GM23248 (cell line): ENCODE results near the gene RAMP3. TPM values are rescaled to one million over a fixed set of nuclear protein-coding genes. Genes with fewer than 3 reads are reported as not detected.

Experiments used
- DNase-seq: peaks from one replicate; pipeline ENCODE4 v3.0.0-alpha.2; 2015
- H2AFZ ChIP-seq: fragments of 200-600 bp; sonication (generic); 2 replicates; pipeline ENCODE4 v1.6.1; 2016; ENCODE audit warnings: antibody characterized with exemption
- H3F3A ChIP-seq: fragments of 200-600 bp; sonication (generic); 2 replicates; pipeline ENCODE4 v1.6.1; 2016; ENCODE audit warnings: mild to moderate bottlenecking, antibody characterized with exemption, mixed run types; ENCODE audit not compliant: insufficient read depth
- H3K27ac ChIP-seq: fragments of 200-600 bp; sonication (generic); 2 replicates; pipeline ENCODE4 v1.5.1; 2016; ENCODE audit warnings: mild to moderate bottlenecking
- H3K27me3 ChIP-seq: fragments of 200-600 bp; sonication (generic); replicated peaks from 2 replicates; pipeline ENCODE4 v1.6.1; 2016; ENCODE audit warnings: mild to moderate bottlenecking; ENCODE audit not compliant: insufficient read depth
- H3K36me3 ChIP-seq: fragments of 200-600 bp; sonication (generic); 2 replicates; pipeline ENCODE4 v1.6.1; 2016; ENCODE audit warnings: low read depth, mild to moderate bottlenecking
- H3K4me1 ChIP-seq: fragments of 200-600 bp; sonication (generic); 2 replicates; pipeline ENCODE4 v1.6.1; 2016; ENCODE audit warnings: mild to moderate bottlenecking; ENCODE audit not compliant: insufficient read depth
- H3K4me2 ChIP-seq: fragments of 200-600 bp; sonication (generic); one replicate; pipeline ENCODE4 v1.6.1; 2016; ENCODE audit warnings: mild to moderate bottlenecking; ENCODE audit not compliant: unreplicated experiment
- H3K4me3 ChIP-seq: fragments of 200-600 bp; sonication (generic); 2 replicates; pipeline ENCODE4 v1.5.1; 2016; ENCODE audit warnings: mild to moderate bottlenecking
- H3K79me2 ChIP-seq: fragments of 200-600 bp; sonication (generic); 2 replicates; pipeline ENCODE4 v1.6.1; 2016; ENCODE audit warnings: mild to moderate bottlenecking; ENCODE audit not compliant: insufficient read depth
- H3K9ac ChIP-seq: fragments of 200-600 bp; sonication (generic); 2 replicates; pipeline ENCODE4 v1.6.1; 2016; ENCODE audit warnings: mild to moderate bottlenecking
- H3K9me2 ChIP-seq: fragments of 200-600 bp; sonication (generic); 2 replicates; pipeline ENCODE4 v1.6.1; 2016; ENCODE audit warnings: mixed run types, mild to moderate bottlenecking, moderate library complexity; ENCODE audit not compliant: insufficient read depth
- H3K9me3 ChIP-seq: fragments of 200-600 bp; sonication (generic); one replicate; pipeline ENCODE4 v1.6.1; 2017; ENCODE audit warnings: low read depth
- H4K20me1 ChIP-seq: fragments of 200-600 bp; sonication (generic); 2 replicates; pipeline ENCODE4 v1.6.0; 2016; ENCODE audit not compliant: insufficient read depth
- EZH2 ChIP-seq: fragments of 200-600 bp; sonication (generic); IDR thresholded peaks from 2 replicates; pipeline ENCODE4 v1.6.1; 2018; ENCODE audit warnings: antibody characterized with exemption, mild to moderate bottlenecking; ENCODE audit not compliant: insufficient read depth, poor library complexity, severe bottlenecking
- EZH2phosphoT487 ChIP-seq: fragments of 200-600 bp; sonication (generic); IDR thresholded peaks from 2 replicates; pipeline ENCODE4 v1.6.1; 2018; ENCODE audit warnings: antibody characterized with exemption, moderate library complexity, mild to moderate bottlenecking, low read depth; ENCODE audit not compliant: insufficient read depth
- WGBS, 2 experiments: methylation state at CpG; one replicate each; pipeline ENCODE4 v1.1.6; 2015 to 2017; ENCODE audit warnings: low lambda C conversion rate in 2 of 2, low coverage in 1 of 2; ENCODE audit errors: missing lambda C conversion rate in 2 of 2; 5-methylcytosine and 5-hydroxymethylcytosine counted together
- in situ Hi-C: fragments of 300-500 bp; cut with MboI; formaldehyde crosslinking; loops from 2 replicates; pipeline ENCODE4 v1.15.0; 2020
- polyA plus RNA-seq: library from polyadenylated mRNA; unstranded; fragments of >200 nt; fragmentation: Nextera tagmentation; extraction: Ambion mirVana; gene quantifications from 2 replicates; pipeline ENCODE4 v1.2.1, GENCODE V29; 2016
- total RNA-seq: library from RNA; depleted of rRNA; stranded (reverse); fragments of >200 nt; shearing (Covaris generic); gene quantifications from 2 replicates; pipeline ENCODE4 v1.2.3, GENCODE V29; 2014

Gene RAMP3
- total and polyA plus RNA-seq, 2 experiments from 2014 or later: not detected

- Histone ChIP-seq H3K4me3 (no peak overlapping the region), H3K4me1 (no peaks in the 10 kb centered on the region), H3K27ac (no peak overlapping the region), H3K79me2 (no peaks in the 10 kb centered on the region), H3F3A (no peaks in the 10 kb centered on the region), H3K9me3 (no peaks in the 10 kb centered on the region), H3K36me3 (no peaks in the 10 kb centered on the region), H4K20me1 (no peaks in the 10 kb centered on the region), H3K9me2 (no peaks in the 10 kb centered on the region), H3K27me3 (peaks cover 10% of the 10 kb centered on the region; the same call in 1 of the 2 replicates), H3K9ac (no peak overlapping the region), H2AFZ (no peak overlapping the region), H3K4me2 (no peak overlapping the region)
- in situ Hi-C loops: loop anchor here (25.0 kb wide), 1 partner anchor 696 kb away; the partner anchor contains the start of gene CCDC201
- 12 to 18% methylated on average over 3 of the region's 3 CpGs for WGBS, 2 experiments
- no peak for TF ChIP-seq EZH2
- no peak for TF ChIP-seq EZH2phosphoT487
- no peak for DNase-seq
These were observed 8.3 kb downstream of the RAMP3 start for GRCh38 chr7:45165857-45166256.

GRCh38 chr7:45171946-45172345, 14.4 kb downstream of the RAMP3 start:
- H2AFZ ChIP-seq: no peak overlapping the region
- H3K27ac ChIP-seq: no peak overlapping the region
- no peaks in the 10 kb centered on the region for H3F3A ChIP-seq
- no peaks in the 10 kb centered on the region for H3K36me3 ChIP-seq
- 33 to 56% methylated on average over 1 of the region's 1 CpG for WGBS, 2 experiments
- no peaks in the 10 kb centered on the region for H4K20me1 ChIP-seq
- DNase-seq: no peak
- peaks cover 10% of the 10 kb centered on the region for H3K27me3 ChIP-seq
- in situ Hi-C loops: loop anchor here (25.0 kb wide), 1 partner anchor 690 kb away; the partner anchor contains the start of gene CCDC201
- no peaks in the 10 kb centered on the region for H3K9me2 ChIP-seq
- H3K4me1 ChIP-seq: no peaks in the 10 kb centered on the region
- no peak overlapping the region for H3K9ac ChIP-seq
- no peaks in the 10 kb centered on the region for H3K9me3 ChIP-seq
- H3K4me2 ChIP-seq: no peak overlapping the region
- no peak for TF ChIP-seq EZH2
- no peak overlapping the region for H3K4me3 ChIP-seq
- no peaks in the 10 kb centered on the region for H3K79me2 ChIP-seq

- Histone ChIP-seq H4K20me1 (no peaks in the 10 kb centered on the region), H2AFZ (no peak overlapping the region), H3K27ac (no peak overlapping the region), H3K4me3 (no peak overlapping the region), H3K79me2 (no peaks in the 10 kb centered on the region), H3K9ac (no peak overlapping the region), H3K4me1 (no peaks in the 10 kb centered on the region), H3K9me2 (no peaks in the 10 kb centered on the region), H3K36me3 (no peaks in the 10 kb centered on the region), H3K4me2 (no peak overlapping the region), H3F3A (no peaks in the 10 kb centered on the region), H3K9me3 (no peaks in the 10 kb centered on the region), H3K27me3 (peaks cover 10% of the 10 kb centered on the region)
- 48% methylated on average over 6 of the region's 6 CpGs for WGBS, 2 experiments
- DNase-seq: no peak
- in situ Hi-C loops: loop anchor here (25.0 kb wide), 1 partner anchor 689 kb away; the partner anchor contains the start of gene CCDC201
- no peak for TF ChIP-seq EZH2
- no peak for TF ChIP-seq EZH2phosphoT487
These were observed 16.2 kb downstream of the RAMP3 start for GRCh38 chr7:45173596-45174327.

- DNase-seq: no peak
- no peak overlapping the region for H3K4me2 ChIP-seq
- H3K27me3 ChIP-seq: peaks cover 7% of the 10 kb centered on the region
- no peaks in the 10 kb centered on the region for H3K9me3 ChIP-seq
- in situ Hi-C loops: loop anchor here (25.0 kb wide), 1 partner anchor 688 kb away; the partner anchor contains the start of gene CCDC201
- WGBS, 2 experiments: 56 to 72% methylated on average over 4 of the region's 4 CpGs
- no peaks in the 10 kb centered on the region for H3K36me3 ChIP-seq
- no peaks in the 10 kb centered on the region for H3K79me2 ChIP-seq
- no peak overlapping the region for H3K9ac ChIP-seq
- no peak overlapping the region for H3K27ac ChIP-seq
- H3K9me2 ChIP-seq: no peaks in the 10 kb centered on the region
- no peaks in the 10 kb centered on the region for H3F3A ChIP-seq
- H3K4me1 ChIP-seq: no peaks in the 10 kb centered on the region
- H4K20me1 ChIP-seq: no peaks in the 10 kb centered on the region
- H3K4me3 ChIP-seq: no peak overlapping the region
- TF ChIP-seq EZH2phosphoT487: no peak
- TF ChIP-seq EZH2: no peak
- no peak overlapping the region for H2AFZ ChIP-seq
These were observed 16.7 kb downstream of the RAMP3 start for GRCh38 chr7:45174328-45174610.
